ENCODE measurements around the gene PRKCD.

- TF ChIP-seq, protein P1, sequence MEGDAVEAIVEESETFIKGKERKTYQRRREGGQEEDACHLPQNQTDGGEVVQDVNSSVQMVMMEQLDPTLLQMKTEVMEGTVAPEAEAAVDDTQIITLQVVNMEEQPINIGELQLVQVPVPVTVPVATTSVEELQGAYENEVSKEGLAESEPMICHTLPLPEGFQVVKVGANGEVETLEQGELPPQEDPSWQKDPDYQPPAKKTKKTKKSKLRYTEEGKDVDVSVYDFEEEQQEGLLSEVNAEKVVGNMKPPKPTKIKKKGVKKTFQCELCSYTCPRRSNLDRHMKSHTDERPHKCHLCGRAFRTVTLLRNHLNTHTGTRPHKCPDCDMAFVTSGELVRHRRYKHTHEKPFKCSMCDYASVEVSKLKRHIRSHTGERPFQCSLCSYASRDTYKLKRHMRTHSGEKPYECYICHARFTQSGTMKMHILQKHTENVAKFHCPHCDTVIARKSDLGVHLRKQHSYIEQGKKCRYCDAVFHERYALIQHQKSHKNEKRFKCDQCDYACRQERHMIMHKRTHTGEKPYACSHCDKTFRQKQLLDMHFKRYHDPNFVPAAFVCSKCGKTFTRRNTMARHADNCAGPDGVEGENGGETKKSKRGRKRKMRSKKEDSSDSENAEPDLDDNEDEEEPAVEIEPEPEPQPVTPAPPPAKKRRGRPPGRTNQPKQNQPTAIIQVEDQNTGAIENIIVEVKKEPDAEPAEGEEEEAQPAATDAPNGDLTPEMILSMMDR (conservative IDR thresholded peaks at IDR 0.05; ENCODE audit: low read depth, low read length) = no peak
- no peak for TF ChIP-seq EZH2 (IDR thresholded peaks at IDR 0.05; ENCODE audit: borderline replicate concordance, low read depth, low read length, poor library complexity, severe bottlenecking)
Measured at GRCh38 chr3:53222183-53222901, 61.3 kb downstream of the PRKCD start.

Measured in A673 (cell line).